H9 (cell line): ENCODE measurements around the gene KCND2. TPM values are rescaled to one million over a fixed set of nuclear protein-coding genes. Genes with fewer than 3 reads are reported as not detected.

ENCODE experiments used
- DNase-seq: peaks from one replicate; pipeline ENCODE4 v3.0.0-alpha.2; 2017
- H2AFZ ChIP-seq: one replicate; pipeline ENCODE4 v1.6.1; 2013; ENCODE audit warnings: mild to moderate bottlenecking, low read length, control low read depth, moderate library complexity
- H2AK5ac ChIP-seq: 2 replicates; pipeline ENCODE4 v1.6.1; 2013; ENCODE audit warnings: low read length, control low read depth, mixed read lengths; ENCODE audit not compliant: insufficient read length
- H2BK120ac ChIP-seq: one replicate; pipeline ENCODE4 v1.6.1; 2013; ENCODE audit warnings: low read depth, mild to moderate bottlenecking, low read length, control low read depth, inconsistent platforms; ENCODE audit not compliant: poor library complexity, severe bottlenecking
- H2BK12ac ChIP-seq: 2 replicates; pipeline ENCODE4 v1.6.1; 2013; ENCODE audit warnings: low read length, control low read depth, mixed read lengths, low read depth; ENCODE audit not compliant: insufficient read length
- H2BK15ac ChIP-seq: 2 replicates; pipeline ENCODE4 v1.6.1; 2013; ENCODE audit warnings: low read depth, low read length, control low read depth
- H2BK20ac ChIP-seq: one replicate; pipeline ENCODE4 v1.6.1; 2013; ENCODE audit warnings: low read depth, mild to moderate bottlenecking, low read length, control low read depth, inconsistent platforms; ENCODE audit not compliant: poor library complexity, severe bottlenecking
- H2BK5ac ChIP-seq: 2 replicates; pipeline ENCODE4 v1.6.1; 2013; ENCODE audit warnings: low read length, control low read depth, mixed read lengths; ENCODE audit not compliant: insufficient read length
- H3K14ac ChIP-seq: 2 replicates; pipeline ENCODE4 v1.6.1; 2013; ENCODE audit warnings: low read length, control low read depth; ENCODE audit not compliant: insufficient read depth
- H3K18ac ChIP-seq: 2 replicates; pipeline ENCODE4 v1.6.1; 2013; ENCODE audit warnings: low read depth, mild to moderate bottlenecking, mixed read lengths, low read length, control low read depth; ENCODE audit not compliant: insufficient read length
- H3K23ac ChIP-seq: 2 replicates; pipeline ENCODE4 v1.6.1; 2013; ENCODE audit warnings: low read length, control low read depth, mixed read lengths, low read depth; ENCODE audit not compliant: insufficient read length
- H3K23me2 ChIP-seq: 2 replicates; pipeline ENCODE4 v1.6.1; 2013; ENCODE audit warnings: low read depth, mild to moderate bottlenecking, mixed read lengths, low read length, control low read depth; ENCODE audit not compliant: insufficient read length, poor library complexity, severe bottlenecking
- H3K27ac ChIP-seq: 2 replicates; pipeline ENCODE4 v1.5.1; 2013; ENCODE audit warnings: low read length, control low read depth, mixed read lengths, low read depth; ENCODE audit not compliant: insufficient read length
- H3K27me3 ChIP-seq: 2 replicates; pipeline ENCODE4 v1.6.1; 2013; ENCODE audit warnings: low read length, control low read depth, inconsistent platforms; ENCODE audit not compliant: insufficient read depth
- H3K4ac ChIP-seq: 2 replicates; pipeline ENCODE4 v1.6.1; 2013; ENCODE audit warnings: low read depth, mild to moderate bottlenecking, control low read depth, inconsistent platforms, low read length, moderate library complexity
- H3K4me1 ChIP-seq: 2 replicates; pipeline ENCODE4 v1.6.1; 2013; ENCODE audit warnings: low read length, control low read depth, inconsistent platforms; ENCODE audit not compliant: insufficient read depth
- H3K4me2 ChIP-seq: 2 replicates; pipeline ENCODE4 v1.6.1; 2013; ENCODE audit warnings: low read length, control low read depth, mixed read lengths; ENCODE audit not compliant: insufficient read length, insufficient read depth
- H3K56ac ChIP-seq: 2 replicates; pipeline ENCODE4 v1.6.1; 2013; ENCODE audit warnings: low read depth, mild to moderate bottlenecking, mixed read lengths, low read length, control low read depth; ENCODE audit not compliant: insufficient read length
- H3K79me1 ChIP-seq: 2 replicates; pipeline ENCODE4 v1.6.1; 2013; ENCODE audit warnings: low read depth, mild to moderate bottlenecking, moderate library complexity, low read length, control low read depth, inconsistent platforms; ENCODE audit not compliant: insufficient read depth, poor library complexity, severe bottlenecking
- H3K79me2 ChIP-seq: 2 replicates; pipeline ENCODE4 v1.6.1; 2013; ENCODE audit warnings: low read length, control low read depth, inconsistent platforms; ENCODE audit not compliant: insufficient read depth
- H3K9ac ChIP-seq: 2 replicates; pipeline ENCODE4 v1.6.1; 2013; ENCODE audit warnings: low read length, control low read depth, mixed read lengths; ENCODE audit not compliant: insufficient read length; ENCODE audit errors: extremely low read depth
- H3K9me3 ChIP-seq: one replicate; pipeline ENCODE4 v1.6.1; 2013; ENCODE audit warnings: low read depth, low read length, inconsistent platforms; ENCODE audit not compliant: control insufficient read depth
- H3T11ph ChIP-seq: one replicate; pipeline ENCODE4 v1.6.1; 2013; ENCODE audit warnings: mild to moderate bottlenecking, low read length, control low read depth, inconsistent platforms
- H4K20me1 ChIP-seq: one replicate; pipeline ENCODE4 v1.6.1; 2013; ENCODE audit not compliant: control insufficient read depth, insufficient read length, insufficient read depth
- H4K5ac ChIP-seq: 2 replicates; pipeline ENCODE4 v1.6.1; 2013; ENCODE audit warnings: low read depth, mild to moderate bottlenecking, mixed read lengths, low read length, control low read depth; ENCODE audit not compliant: insufficient read length
- H4K8ac ChIP-seq: replicated peaks from 2 replicates; pipeline ENCODE4 v1.6.1; 2013; ENCODE audit warnings: low read length, control low read depth, mixed read lengths, low read depth; ENCODE audit not compliant: insufficient read length
- H4K91ac ChIP-seq: 2 replicates; pipeline ENCODE4 v1.6.1; 2013; ENCODE audit warnings: low read depth, mild to moderate bottlenecking, moderate library complexity, mixed read lengths, low read length, control low read depth; ENCODE audit not compliant: insufficient read length
- H3K27ac Mint-ChIP-seq, 3 experiments: 2 replicates in 2 of 3; 3 replicates in 1 of 3; pipeline ENCODE4 v1.8.0; 2020 to 2021; ENCODE audit warnings: mixed read lengths in 3 of 3, mild to moderate bottlenecking in 1 of 3, moderate library complexity in 1 of 3
- H3K27me3 Mint-ChIP-seq: 2 replicates; pipeline ENCODE4 v1.8.0; 2021; ENCODE audit warnings: low read depth, mild to moderate bottlenecking, moderate library complexity, mixed read lengths
- H3K36me3 Mint-ChIP-seq, 3 experiments: 2 replicates in 2 of 3; 3 replicates in 1 of 3; pipeline ENCODE4 v1.8.0; 2020 to 2021; ENCODE audit warnings: low read depth in 3 of 3, mixed read lengths in 3 of 3; ENCODE audit not compliant: insufficient read depth in 1 of 3
- H3K4me1 Mint-ChIP-seq, 2 experiments: 2 replicates each; pipeline ENCODE4 v1.8.0; 2020; ENCODE audit warnings: mixed read lengths in 2 of 2
- H3K4me3 Mint-ChIP-seq, 2 experiments: 2 replicates in 1 of 2; 3 replicates in 1 of 2; pipeline ENCODE4 v1.8.0; 2020 to 2021; ENCODE audit warnings: mild to moderate bottlenecking in 2 of 2, mixed read lengths in 2 of 2, moderate library complexity in 1 of 2
- H3K9me3 Mint-ChIP-seq, 2 experiments: 2 replicates in 1 of 2; 3 replicates in 1 of 2; pipeline ENCODE4 v1.8.0; 2020; ENCODE audit warnings: mild to moderate bottlenecking in 2 of 2, mixed read lengths in 2 of 2, moderate library complexity in 1 of 2
- CTCF ChIP-seq: fragments of 200-600 bp; sonication (generic); conservative IDR thresholded peaks from 3 replicates; pipeline ENCODE4 v1.8.0; 2021; ENCODE audit warnings: antibody characterized with exemption, mild to moderate bottlenecking
- WGBS: extraction: QIAGEN DNeasy Blood & Tissue Kit; methylation state at CpG from one replicate; pipeline ENCODE4 v1.1.7; 2013; ENCODE audit warnings: missing lambda C conversion rate, low lambda C conversion rate, mixed read lengths; ENCODE audit not compliant: insufficient read length; ENCODE audit errors: extremely low coverage; 5-methylcytosine and 5-hydroxymethylcytosine counted together
- total RNA-seq: library from RNA; stranded (reverse); gene quantifications from 2 replicates; pipeline ENCODE4 v1.2.1, GENCODE V29; 2021

Gene KCND2
- total RNA-seq, 1 experiment from 2014 or later = 6.4 TPM

- Mint-ChIP-seq H3K36me3 (peaks cover 7 to 13% (median 10%) of the 10 kb centered on the region in 3 experiments), H3K4me3 (no peak overlapping the region), H3K27me3 (no peaks in the 10 kb centered on the region), H3K27ac (no peak overlapping the region), H3K9me3 (peaks cover 0 to 3% of the 10 kb centered on the region in 2 experiments; a peak in 3 of 5 replicates), H3K4me1 (peaks cover 13 to 22% of the 10 kb centered on the region in 2 experiments)
- Histone ChIP-seq H2BK5ac (no peak overlapping the region), H3K9me3 (no peaks in the 10 kb centered on the region), H2BK20ac (no peak overlapping the region), H3T11ph (no peak overlapping the region), H3K9ac (no peak overlapping the region), H4K91ac (no peak overlapping the region), H3K79me1 (no peaks in the 10 kb centered on the region), H3K23me2 (no peaks in the 10 kb centered on the region), H2BK15ac (no peak overlapping the region), H2AK5ac (no peak overlapping the region), H3K18ac (no peak overlapping the region), H3K79me2 (no peaks in the 10 kb centered on the region), H3K56ac (no peak overlapping the region), H4K8ac (no peak overlapping the region), H3K4me2 (no peak overlapping the region), H2BK12ac (no peak overlapping the region), H4K5ac (no peak overlapping the region), H2AFZ (no peak overlapping the region), H2BK120ac (no peak overlapping the region), H3K4me1 (no peaks in the 10 kb centered on the region), H3K27me3 (no peaks in the 10 kb centered on the region), H4K20me1 (no peaks in the 10 kb centered on the region), H3K27ac (no peak overlapping the region), H3K4ac (no peak overlapping the region), H3K14ac (no peak overlapping the region), H3K23ac (no peak overlapping the region)
- no peak for DNase-seq
- no CpG with 5 or more reads among the region's 4 CpGs for WGBS
- no peak for TF ChIP-seq CTCF
Measured at GRCh38 chr7:120794106-120794729, 521.2 kb downstream of the KCND2 start.
